ENCODE measurements around the gene ZNF668. TPM values are rescaled to one million over a fixed set of nuclear protein-coding genes. Genes with fewer than 3 reads are reported as not detected.
"Not testable (repeated sequence)": the region's sequence is repeated elsewhere in the genome, so short reads cannot be mapped to it uniquely, and the experiment has no call there.

The ZNF668 gene
- total RNA-seq, 1 donor from 2014 or later: 8.3 TPM

DNA sequence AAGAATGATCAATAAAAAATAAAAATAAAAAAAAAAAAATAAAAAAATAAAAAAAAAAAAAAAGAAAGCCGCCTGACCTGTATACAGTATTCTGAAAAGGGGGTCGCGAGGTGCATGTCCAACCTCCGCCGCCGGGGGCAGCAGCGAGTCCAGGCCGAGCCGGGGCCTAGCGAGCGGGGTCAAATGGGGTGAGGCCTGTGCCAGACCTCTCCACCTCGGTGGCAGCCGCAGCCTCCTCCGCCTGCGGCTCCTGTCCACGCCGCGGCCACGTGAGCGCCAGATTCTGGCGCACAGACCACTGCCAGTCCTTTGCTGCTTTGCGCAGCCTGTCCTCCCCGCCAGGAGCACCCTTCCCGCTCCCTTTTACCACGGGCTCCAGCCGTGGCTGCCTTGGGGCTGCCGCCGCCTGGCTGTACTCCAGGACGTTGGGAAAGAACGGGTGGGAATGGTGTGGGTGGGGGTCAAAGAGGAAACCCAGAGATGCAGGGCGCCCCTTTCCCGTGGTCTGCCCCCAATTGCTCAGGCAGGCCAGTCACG is 31.7 kb upstream of the ZNF668 start:
- peak; percentile 94 for DNase-seq
- TF ChIP-seq, protein P1, sequence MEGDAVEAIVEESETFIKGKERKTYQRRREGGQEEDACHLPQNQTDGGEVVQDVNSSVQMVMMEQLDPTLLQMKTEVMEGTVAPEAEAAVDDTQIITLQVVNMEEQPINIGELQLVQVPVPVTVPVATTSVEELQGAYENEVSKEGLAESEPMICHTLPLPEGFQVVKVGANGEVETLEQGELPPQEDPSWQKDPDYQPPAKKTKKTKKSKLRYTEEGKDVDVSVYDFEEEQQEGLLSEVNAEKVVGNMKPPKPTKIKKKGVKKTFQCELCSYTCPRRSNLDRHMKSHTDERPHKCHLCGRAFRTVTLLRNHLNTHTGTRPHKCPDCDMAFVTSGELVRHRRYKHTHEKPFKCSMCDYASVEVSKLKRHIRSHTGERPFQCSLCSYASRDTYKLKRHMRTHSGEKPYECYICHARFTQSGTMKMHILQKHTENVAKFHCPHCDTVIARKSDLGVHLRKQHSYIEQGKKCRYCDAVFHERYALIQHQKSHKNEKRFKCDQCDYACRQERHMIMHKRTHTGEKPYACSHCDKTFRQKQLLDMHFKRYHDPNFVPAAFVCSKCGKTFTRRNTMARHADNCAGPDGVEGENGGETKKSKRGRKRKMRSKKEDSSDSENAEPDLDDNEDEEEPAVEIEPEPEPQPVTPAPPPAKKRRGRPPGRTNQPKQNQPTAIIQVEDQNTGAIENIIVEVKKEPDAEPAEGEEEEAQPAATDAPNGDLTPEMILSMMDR (IDR thresholded peaks at IDR 0.05): peak; percentile 81
- Histone ChIP-seq H3K27me3 (no peaks in the 10 kb centered on the region), H3K27ac (peak overlapping the region; percentile 65), H3K9me3 (no peaks in the 10 kb centered on the region), H3K36me3 (peaks cover 11% of the 10 kb centered on the region), H3K4me1 (peaks cover 20% of the 10 kb centered on the region), H3K4me3 (peak overlapping the region; percentile 6)
- intact Hi-C loops (cut with DNase I): no loop called here
- peak; percentile 95 for ATAC-seq

DNA sequence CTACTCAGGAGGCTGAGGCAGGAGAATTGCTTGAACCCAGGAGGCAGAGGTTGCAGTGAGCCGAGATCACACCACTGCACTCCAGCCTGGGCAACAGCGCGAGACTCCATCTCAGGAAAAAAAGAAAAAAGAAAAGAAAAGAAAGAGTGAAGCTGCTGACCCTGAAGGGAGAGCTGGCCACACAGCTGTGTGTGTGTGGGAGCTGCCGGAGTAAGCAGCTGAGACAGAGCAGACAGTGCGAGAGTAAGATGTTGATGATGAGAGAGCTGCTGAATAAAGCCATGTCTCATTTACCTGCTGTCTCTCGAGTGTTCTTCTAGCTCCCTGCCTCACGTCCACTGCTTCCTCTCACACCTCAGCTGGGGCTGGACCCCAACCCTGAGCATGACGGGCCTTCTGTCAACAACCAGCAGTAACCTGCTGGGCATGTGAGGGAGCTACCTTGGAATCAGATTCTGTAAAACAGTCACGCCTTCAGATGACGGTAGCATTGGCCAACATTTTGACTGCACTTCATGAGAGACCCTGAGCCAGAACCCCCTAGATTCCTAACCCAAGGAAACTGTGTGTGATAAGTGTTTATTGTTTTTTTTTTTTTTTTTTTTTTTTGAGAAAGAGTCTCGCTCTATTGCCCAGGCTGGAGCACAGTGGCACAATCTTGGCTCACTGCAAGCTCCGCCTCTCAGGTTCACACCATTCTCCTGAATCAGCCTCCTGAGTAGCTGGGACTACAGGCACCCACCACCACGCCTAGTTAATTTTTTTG is 27.0 kb upstream of the ZNF668 start:
- ATAC-seq; H3K36me3 ChIP-seq; H3K9me3 ChIP-seq; H3K27ac ChIP-seq; DNase-seq; H3K27me3 ChIP-seq; H3K4me1 ChIP-seq; intact Hi-C loops (cut with DNase I); H3K4me3 ChIP-seq: not testable (repeated sequence)

DNA sequence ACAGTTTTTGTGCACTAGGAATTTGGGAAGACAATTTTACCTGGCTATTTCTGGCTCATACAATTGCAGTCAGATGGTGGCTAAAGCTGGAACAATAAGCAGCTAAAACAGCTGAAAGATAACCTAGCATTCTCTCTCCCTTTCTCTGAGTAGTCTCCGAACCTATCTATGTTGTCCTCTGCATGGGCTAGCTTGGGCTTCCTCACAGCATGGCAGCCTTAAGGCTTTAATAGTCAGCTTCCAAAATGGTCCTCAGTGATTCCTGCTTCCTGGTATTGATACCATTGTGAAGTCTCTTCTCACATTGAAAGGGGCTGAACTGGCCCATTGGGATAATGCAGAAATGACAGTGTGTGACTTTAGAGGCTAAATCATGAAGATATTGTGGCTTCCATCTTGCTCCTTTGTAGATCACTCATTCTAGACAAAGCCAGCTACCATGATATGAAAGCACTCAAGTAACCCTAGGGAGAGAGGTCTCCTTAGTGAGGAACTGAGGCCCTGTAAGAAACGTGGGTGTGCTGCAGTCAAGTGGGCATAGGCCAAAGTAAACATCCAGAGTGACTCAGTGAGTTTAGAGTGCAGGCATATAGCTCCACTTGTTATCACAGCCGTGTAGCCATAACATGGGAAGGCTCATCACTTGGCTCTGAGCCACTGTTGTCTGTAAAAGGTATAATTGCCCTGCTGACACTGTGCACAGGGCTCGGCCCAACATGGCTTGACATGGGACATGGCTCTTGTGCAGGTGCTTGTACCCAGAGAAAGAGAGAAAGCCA is 26.0 kb upstream of the ZNF668 start:
- TF ChIP-seq, protein P1 (IDR thresholded peaks at IDR 0.05): no peak
- intact Hi-C loops (cut with DNase I): no loop called here
- peaks cover 10% of the 10 kb centered on the region for H3K4me1 ChIP-seq
- no peak overlapping the region for H3K4me3 ChIP-seq
- DNase-seq (no peak), ATAC-seq (no peak)
- no peaks in the 10 kb centered on the region for H3K36me3 ChIP-seq
- no peak overlapping the region for H3K27ac ChIP-seq
- H3K27me3 ChIP-seq: no peaks in the 10 kb centered on the region
- H3K9me3 ChIP-seq: no peaks in the 10 kb centered on the region

DNA sequence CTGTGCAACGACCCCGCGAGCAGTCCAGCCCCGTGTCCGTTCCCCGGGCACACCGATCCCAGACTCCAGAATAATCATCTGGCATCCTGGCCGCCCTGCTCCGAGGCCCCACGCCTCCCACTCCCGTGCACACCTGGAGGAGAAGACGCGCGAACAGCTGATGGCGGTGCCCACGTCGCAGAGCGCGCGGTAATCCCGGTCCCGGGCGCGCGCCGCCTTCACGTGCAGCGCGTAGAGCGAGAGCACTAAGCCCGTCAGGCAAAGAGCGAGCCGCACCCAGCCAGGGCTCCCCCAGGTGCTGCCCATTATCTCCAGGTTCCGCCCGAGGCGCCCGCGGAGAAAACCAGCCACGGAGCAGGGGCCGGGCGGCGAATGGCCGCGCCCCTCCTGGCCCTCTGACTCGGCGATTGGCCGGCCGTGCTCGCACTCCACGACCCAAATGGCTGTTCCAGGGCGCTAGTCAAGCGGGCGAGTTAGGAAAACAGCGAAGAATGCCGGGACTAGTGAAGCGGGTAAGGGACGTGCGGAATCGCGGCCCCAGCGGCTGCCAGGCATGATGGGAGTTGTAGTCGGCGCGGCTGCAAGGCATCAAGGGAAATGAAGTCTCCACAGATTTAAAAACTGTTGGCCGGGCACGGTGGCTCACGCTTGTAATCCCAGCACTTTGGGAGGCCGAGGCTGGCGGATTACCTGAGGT is 20.5 kb upstream of the ZNF668 start, which contains the start of gene VKORC1:
Gene VKORC1, minus strand, starts transcription at position 374 of the 697 bp plus-strand sequence. Its CDS starts 68 bp downstream, at position 306.
- peaks cover 11% of the 10 kb centered on the region for H3K36me3 ChIP-seq
- DNase-seq (peak; percentile 97), ATAC-seq (peak; percentile 96)
- no peaks in the 10 kb centered on the region for H3K9me3 ChIP-seq
- intact Hi-C loops (cut with DNase I): no loop called here
- peak within 1 kb of the TSS; percentile 80 for H3K27ac ChIP-seq
- TF ChIP-seq, protein P1 (IDR thresholded peaks at IDR 0.05): no peak
- H3K27me3 ChIP-seq: no peaks in the 10 kb centered on the region
- peak within 1 kb of the TSS; percentile 93 for H3K4me3 ChIP-seq
- peaks cover 18% of the 10 kb centered on the region for H3K4me1 ChIP-seq

DNA sequence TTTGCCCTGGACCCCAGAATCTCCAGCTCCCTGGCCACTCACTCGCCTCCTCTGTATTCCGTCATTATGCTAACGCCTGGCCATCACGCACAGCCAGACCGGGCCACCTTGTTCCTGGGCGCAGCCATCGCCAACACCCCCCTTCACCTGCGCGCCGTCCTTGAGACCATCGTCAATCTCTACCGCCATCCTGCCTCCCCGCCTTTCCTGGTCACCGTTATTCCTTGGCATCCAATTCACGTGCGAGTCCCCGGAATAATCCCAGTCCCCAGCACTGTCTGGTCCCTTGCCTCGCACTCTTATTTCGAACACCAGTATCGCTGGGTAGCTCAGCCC is 20.0 kb upstream of the ZNF668 start:
- DNase-seq (no peak), ATAC-seq (no peak)
- Histone ChIP-seq H3K27ac (peak overlapping the region; percentile 80), H3K4me1 (peaks cover 18% of the 10 kb centered on the region), H3K27me3 (no peaks in the 10 kb centered on the region), H3K36me3 (peaks cover 11% of the 10 kb centered on the region), H3K9me3 (no peaks in the 10 kb centered on the region), H3K4me3 (peak overlapping the region; percentile 93)
- intact Hi-C loops (cut with DNase I): no loop called here
- TF ChIP-seq, protein P1 (IDR thresholded peaks at IDR 0.05): no peak

Measured in upper lobe of right lung (tissue), 1 donor.